AG20443 (cell line): ENCODE results near the gene ULBP2.
A peak's percentile ranks its signal among the peaks of the same experiment; 100 is the strongest.
"Not testable (repeated sequence)": the region's sequence is repeated elsewhere in the genome, so short reads cannot be mapped to it uniquely, and the experiment has no call there.

Experiments used
- DNase-seq: peaks from one replicate; pipeline ENCODE4 v3.0.0; 2012; ENCODE audit warnings: low spot score, mixed read lengths

ULBP2 gene, protein sequence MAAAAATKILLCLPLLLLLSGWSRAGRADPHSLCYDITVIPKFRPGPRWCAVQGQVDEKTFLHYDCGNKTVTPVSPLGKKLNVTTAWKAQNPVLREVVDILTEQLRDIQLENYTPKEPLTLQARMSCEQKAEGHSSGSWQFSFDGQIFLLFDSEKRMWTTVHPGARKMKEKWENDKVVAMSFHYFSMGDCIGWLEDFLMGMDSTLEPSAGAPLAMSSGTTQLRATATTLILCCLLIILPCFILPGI

DNA sequence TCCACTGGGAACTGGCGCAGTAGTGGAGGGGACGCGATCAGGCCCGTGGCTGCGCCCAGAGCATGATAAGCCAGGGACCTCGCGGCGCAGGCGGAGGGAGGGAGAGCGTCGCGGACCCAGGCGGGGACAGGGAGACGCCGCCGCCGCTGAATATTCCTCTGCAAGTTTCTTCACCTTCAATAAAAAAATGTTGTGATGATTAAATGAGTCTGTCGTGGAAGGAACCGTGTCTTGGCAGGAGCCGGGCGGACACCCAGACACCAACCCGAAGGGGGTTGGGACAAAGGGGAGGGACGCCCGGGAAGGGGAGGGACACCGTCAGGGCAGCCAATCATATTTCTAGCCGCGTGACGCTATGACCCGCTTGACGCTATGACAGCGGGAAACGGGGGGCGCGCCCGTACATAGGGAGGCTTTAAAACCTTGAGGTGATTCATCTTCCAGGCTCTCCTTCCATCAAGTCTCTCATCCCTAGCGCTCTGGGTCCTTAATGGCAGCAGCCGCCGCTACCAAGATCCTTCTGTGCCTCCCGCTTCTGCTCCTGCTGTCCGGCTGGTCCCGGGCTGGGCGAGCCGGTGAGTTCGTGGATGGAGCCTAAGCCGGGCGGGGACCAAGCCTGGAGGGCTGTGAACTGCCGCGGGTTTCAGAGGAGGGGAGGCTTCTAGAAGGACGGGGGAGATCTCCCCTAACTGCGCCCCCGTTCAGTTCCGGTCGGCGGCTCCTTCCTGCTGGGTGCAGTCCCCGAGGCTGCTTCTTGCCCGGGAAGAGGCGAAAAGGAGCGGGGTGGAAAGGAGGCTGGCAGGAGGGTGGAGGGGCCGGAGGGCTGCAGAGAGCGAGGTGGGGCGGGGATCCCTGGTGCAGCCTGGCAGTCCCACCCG, at the start of gene ULBP2:
TSS of gene ULBP2 (plus strand) at position 432 of the 878 bp plus-strand sequence. CDS start at position 491, 59 bp downstream.
- DNase-seq: peak; percentile 97

DNA sequence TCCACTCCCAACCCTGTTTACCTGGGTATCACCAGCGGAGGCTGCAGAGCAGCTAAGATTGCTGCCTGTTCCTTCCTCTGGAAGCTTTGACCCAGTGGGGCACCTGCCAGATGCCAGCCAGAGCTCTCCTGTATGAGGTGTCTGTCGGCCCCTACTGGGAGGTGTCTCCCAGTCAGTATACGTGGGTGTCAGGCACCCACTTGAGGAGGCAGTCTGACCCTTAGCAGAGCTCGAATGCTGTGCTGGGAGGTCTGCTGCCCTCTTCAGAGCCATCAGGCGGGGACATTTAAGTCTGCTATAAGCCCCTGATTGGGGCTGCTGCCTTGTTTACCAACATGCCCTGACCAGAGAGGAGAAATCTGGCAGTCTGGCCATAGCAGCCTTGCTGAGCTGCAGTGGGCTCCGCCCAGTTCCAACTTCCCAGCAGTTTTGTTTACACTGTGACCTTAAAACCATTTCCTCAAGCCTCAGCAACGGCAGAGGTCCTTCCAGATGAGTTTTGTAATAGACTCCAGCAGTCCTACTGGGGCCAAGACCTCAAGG, 46.7 kb upstream of the ULBP2 start:
- DNase-seq: peak; percentile 68

DNA sequence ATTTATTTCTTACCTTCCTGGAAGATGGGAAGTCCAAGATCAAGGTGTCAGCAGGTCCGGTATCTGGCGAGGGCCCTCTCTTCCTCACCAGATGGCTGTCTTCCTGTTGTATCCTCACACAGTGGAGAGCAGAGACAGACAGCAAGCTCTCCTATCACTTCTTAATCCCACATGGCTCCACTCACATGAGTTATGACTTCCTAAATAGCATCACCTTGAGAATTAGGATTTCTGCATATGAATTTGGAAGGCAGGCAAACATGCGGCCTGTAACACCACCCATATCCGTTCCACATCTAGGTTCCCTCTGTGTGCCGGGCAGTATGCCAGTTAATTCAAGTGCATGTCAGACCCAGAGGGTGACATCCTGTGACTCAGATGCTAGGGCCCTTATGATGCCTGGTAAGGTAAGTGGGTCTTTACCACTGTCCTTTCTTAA, 46.0 kb upstream of the ULBP2 start:
- no peak for DNase-seq

DNA sequence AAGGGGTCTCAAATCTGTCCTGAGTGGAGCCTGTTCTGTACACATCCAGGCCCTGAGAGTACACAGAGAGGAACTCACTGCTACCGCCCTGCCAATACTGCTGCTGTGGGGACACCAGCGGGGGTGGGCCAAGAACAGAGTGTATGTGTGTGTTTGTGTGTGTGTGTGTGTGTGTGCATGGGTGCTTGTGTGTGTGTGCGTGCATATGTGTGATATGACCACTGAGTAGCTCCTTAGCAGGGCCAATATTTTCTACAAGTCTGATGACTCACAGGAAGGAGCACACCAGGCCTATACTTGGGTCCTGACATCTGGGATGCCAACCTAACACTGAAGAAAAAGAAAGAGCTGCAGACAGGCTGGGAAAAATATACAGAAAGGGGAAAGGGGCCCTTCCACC, 45.3 kb upstream of the ULBP2 start:
- DNase-seq: no peak

DNA sequence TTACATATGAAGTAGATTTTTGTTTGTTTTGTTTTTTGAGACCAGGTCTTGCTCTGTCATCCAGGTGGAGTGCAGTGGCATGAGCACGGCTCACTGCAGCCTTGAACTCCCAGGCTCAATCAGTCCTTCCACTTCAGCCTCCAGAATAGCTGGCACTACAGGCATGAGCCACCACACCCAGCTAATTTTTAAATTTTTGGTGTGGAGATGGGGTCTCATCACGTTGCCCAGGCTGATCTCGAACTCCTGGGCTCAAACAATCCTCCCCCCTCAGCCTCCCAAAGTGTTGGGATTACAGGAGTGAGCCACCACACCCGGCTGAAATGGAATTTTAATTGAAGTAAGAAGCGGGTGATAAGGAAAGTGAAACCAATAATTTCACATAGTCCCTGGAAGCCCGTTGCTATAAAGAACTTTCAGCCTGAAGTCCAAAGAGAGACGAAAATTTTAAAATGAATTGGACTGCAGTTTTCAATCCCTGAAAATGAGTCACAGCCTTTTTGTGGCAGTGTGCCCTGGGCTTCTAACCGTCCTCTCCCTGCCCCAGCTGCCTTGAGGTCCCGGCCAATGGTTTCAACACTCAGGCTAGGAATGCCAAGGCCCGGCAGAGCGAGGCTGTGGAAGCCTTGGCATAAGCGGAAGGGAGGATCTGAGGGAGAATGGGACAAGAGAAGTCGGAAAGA, 44.7 kb upstream of the ULBP2 start:
- DNase-seq: peak; percentile 96

DNA sequence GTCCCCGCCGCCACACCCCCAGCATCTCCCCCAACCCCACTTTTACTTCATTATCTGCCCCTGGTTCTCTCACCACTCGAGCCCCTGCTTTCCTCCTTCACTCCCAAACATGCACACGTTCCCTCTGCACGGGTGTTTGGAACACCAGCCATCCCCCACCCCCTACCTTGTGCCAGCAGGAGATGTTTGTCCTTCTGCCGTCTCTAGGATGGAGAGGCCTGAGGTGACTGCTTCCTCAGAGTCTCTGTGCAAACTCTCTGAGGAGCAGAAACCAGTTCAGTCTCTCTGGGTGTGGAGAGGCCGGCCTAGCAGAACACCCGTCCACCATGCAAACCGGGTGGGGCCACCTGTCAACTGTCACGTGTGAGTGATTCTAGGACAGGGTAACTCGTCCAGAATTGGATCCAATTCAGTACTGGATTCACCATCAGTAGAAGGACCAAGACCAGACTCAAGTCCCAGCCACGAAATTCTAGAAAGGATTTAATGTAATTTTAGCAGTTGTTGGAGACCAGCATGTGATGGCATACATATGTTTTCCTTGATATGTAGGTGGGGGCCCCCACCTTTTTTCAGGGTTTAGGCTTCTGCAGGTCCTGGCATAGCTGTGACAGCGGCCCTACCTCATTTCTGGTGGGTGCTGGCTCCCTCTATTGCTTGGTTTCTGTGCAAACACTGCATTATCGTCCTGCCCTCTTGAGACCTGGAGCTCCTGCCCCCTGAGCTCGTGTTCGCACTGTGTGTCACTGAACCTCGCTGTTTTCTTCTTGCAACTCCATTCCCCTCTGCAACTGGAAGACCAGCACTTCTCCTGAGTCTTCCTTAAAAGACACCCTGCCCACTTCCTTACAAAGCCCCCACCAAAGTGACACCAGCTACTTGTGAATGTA, 43.7 kb upstream of the ULBP2 start, which contains the start of gene RAET1E:
TSS of gene RAET1E (minus strand) at position 259 of the 890 bp plus-strand sequence. CDS start 7,212 bp downstream, outside the sequence.
- no peak for DNase-seq

DNA sequence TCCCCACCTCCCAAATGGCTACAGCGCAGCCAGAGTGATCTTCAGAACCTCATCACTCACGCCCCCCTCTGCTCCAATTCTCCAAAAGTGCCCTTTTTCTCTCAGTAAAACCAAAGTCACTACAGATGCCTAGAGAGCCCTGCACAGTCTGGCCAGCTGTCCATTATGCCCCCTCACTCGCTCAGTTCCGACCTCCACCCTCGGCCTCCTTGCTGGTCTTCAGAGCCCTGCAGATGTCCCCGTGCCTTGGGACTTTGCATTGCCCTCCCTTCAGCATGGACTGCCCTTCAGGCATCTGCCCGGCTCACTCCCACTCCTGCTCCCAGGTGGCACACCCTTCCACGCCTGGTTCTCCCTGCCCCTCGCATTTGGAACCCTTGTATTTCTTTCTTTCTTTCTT, 42.8 kb upstream of the ULBP2 start:
- DNase-seq: no peak

DNA sequence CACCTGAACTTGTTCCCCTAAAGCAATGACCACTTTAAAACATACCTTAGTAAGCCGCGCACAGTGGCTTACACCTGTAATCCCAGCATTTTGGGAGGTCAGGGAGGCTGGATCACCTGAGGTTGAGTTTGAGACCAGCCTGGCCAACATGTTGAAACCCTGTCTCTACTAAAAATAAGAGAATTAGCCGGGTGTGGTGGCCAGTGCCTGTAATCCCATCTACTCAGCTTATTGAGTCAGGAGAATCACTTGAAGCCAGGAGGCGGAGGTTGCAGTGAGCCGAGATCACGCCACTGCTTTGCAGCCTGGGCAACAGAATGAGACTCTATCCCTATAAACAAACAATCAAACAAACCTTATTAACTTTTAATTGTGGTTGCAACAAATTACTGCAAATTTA, 42.3 kb upstream of the ULBP2 start:
- no peak for DNase-seq

DNA sequence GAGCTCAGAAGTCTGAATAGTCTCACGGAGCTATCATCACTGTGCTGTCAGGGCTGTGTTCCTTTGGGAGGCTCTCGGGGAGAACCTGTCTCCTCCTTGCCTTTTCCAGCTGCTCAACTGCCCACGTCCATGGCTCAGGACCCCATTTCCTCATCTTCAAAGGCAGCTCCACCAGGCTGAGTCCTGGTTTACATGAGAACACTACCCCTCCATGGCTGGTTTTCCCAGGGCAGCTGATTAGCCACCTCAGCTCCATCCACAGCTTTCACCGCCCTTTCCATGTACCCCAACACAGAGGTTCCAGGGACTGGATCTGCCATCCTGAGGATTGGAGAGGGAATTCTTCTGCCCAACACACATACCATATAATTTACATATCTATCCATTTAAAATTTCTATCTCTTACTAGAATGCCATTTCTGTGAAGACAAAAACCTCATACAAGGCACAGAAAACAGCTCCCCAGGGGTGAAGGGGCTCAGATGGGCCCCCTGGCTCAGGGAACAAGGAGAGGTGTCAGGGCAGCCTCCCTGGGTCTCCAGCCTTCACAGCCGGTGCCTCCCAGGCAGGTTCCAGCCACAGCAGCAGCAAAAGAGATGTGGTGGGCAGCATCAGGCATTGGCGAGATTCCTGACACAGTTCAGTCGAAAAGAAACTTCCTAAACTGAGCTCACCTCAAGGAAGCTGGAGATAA, 41.7 kb upstream of the ULBP2 start:
- no peak for DNase-seq

DNA sequence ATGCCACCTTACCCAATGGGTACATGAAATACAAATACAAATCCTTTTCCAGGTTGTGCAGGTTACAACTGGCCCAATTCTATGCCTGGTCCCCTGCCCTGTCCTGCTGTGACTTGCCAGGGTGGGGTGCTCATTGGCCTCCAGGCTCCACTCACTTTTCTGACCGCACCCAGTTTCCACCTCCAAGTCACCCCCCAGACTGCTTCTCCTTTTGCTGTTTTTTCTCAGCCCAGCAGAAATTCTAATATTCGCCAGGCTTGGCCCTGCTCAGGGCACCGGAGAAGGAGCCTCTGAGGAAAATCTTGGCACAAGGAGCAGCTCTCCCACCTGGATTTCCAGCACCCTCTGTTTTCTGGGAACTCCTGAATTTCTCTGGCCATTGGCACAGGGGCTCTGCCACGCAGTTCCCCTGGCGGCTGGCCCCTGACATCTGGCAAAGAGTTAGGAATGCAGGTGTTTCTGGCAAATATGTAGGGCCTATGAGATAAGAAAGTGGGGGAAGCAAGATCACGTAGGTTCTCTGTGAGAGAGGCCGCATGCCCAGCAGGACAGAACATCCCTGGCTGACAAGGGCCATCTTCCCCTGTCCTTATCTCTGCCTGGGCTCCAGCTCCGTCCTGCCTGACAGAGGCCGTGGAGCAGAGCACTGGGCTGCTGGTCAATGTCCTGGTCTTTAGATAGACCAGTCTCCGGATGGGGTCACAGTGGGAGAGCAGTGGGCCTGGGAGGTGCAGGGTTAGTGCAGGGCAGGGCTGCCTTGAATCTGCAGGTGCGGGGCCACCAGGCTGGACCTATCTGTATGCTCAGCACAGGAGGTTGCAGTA, 41.0 kb upstream of the ULBP2 start:
- DNase-seq: no peak

DNA sequence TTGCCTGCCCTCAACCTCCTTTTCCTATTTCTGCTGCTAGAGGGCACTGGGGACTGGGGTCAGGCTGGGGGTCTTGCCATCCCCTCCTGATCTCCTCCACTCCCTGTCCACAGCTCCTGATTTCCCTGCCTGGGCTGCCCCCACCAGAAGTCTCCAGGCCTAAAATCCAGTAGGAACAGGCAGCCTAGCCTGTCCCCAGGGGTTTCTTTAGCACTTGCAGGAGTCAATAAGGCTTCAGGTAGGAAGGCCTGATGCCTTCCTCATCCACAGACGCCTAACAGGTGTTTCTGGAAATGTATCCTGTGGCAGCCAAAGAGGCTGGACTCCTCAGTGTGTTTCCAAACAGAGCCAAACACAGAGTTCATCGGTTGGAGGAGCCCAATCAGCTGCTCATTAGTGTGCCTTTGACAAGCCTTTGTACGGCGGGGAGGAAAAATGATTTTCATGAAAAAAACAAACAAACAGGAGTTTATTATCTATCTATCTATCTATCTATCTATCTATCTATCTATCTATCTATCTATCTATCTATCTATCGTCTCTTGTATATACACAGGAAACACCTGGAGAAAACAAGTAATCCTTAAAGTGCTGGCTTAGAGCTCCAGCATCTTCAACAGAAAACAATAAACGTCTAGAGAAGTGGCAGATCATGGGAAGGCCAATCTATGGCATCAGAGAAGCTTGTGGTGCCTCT, 40.2 kb upstream of the ULBP2 start:
- DNase-seq: no peak

DNA sequence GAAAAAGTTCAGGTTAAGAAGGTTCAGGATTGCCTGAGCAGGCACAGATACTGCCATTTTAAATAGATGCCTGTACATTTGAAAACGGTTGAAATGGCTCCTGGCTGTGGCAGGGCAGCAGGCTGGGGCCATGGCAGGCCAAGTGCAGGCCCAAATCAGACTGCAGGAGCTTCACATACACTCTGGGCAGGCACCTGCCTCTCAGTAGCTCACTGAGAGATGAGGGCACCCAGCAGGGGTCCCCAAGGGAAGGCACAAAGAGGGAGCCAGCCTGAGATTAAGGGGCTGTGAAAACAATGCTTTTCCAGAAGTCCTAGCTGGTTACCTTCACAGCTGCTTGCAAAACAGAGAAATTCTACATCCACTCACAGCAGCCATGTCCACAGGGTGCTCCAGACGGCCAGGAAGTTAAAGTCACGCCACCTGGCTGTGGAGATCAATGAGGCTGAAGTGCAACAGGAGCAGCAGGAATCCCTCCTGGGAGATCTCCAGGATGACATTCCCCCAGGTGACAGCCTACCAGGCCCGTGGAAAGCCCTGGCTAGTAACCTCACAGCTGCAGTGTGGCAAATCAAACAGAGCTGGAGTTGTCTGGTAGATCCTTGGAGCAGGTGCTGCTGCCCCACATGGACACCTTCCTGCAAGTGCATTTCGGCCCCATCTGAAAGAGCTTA, 37.7 kb upstream of the ULBP2 start:
- no peak for DNase-seq

DNA sequence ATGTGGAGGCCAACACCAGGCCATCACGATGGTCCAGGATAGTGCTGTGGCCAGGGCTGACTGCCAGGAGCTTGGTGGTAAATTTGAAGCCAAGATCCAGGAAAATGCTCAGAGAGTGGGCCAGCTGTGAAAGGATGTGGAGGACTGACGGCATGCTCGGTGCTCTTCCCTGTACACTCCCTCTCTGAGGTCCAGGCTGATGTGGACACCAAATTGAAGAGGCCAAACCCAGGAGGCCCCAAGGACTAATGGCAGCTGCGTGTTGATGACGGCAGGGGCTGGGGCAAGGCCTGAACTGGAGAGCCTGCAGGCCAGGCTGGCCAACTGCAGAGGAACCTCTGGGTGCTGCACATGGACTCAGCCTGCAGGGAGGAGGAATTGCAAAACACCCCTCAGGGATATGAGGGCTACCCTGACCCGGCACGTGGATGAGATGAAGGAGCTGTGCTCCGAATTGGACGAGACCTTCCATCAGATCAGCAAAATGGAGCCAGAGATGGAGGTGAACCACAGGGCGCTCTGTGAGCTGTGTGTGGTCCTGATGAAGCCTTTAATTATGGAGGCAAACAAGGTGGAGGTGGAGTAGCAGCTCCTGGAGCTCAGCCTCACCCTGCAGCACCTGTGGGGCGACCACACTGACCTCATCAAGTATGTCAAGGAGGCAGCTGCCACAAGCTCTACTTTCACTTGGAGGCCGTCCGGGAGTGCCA, 37.0 kb upstream of the ULBP2 start:
- no peak for DNase-seq

DNA sequence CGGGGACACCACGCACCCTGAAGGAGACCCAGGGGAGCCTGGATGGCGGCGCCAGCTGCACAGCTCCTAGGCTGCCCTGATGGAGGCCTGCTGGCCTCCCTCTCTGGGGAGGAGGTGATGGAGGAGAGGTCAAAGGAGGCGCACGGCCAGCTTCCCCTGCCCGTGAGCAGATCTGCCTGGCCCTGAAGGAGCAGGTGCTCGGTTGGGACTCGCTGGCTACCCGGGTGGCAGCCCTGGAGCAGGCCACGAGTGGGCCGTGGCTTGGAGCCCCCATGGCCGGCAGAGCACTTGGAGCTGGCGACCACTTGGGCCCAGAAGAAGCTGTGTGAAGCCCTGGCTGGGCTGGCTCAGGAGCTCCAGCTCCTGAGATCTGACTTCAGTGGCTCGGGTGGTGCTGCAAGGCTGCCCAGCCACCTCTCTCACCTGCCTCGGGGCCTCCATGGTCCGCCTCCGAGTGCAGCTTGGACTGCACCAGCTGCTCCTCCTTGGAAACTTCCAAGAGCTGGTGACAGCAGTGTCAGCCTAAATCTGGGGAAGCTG, 36.4 kb upstream of the ULBP2 start:
- DNase-seq: no peak

DNA sequence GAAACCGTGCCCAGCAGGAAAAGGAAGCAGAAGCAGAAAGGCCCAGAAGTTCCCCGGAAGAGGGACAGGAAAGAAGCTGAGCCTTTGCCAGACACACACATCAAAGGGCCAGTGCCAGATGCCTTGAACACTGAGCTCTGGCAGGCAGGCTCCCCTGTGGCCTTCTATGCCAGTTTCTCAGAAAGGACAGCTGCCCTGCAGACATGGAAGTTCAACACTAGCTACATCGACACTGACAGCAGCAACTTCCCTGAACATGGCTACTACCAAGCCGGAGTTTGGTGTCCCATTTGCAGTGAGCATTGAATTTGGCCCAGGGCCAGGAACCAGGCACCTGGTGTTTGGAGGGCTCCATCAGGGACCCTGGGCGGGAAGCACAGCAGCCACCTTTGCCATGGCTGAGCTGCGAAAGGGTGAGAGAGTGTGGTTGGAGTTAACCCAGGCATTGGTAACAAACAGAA, 35.9 kb upstream of the ULBP2 start:
- no peak for DNase-seq

DNA sequence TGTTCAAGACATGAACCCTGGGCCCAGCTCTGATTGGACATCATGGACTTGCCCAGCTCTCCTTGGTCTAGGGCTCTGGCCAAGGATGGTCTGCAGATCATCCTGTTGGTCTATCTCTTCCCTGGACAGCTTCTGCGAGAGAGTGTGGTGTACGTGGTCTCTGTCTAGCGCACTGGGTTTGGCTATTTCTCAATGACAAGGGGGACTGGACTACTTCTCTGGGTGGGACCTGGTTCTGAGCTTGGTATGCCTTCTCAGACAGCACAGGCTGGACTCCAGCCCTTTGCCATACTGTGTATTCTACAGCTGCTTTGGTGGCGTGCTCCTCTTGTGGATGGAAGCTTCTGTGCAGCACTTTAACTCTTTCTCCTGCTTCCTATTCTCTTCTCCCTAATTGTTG, 35.4 kb upstream of the ULBP2 start:
- no peak for DNase-seq

DNA sequence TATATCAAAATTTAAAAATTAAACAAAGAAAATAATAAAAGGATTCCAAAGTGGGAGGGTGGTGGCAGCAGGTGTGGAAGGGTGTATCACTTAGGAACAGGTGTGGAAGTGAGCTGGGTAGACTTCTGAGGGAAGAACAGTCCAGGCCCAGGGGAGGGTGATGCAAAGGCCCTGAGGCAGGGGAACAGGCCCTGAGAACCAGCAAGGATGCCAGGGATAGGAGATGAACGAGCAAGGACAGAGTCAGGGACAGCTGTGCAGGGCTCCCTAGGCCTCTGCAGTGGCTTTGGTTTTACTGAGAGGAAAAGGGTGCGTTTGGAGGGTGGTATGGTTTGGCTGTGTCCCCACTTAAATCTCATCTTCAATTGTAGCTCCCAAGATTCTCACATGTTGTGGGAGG, 34.5 kb upstream of the ULBP2 start:
- no peak for DNase-seq

DNA sequence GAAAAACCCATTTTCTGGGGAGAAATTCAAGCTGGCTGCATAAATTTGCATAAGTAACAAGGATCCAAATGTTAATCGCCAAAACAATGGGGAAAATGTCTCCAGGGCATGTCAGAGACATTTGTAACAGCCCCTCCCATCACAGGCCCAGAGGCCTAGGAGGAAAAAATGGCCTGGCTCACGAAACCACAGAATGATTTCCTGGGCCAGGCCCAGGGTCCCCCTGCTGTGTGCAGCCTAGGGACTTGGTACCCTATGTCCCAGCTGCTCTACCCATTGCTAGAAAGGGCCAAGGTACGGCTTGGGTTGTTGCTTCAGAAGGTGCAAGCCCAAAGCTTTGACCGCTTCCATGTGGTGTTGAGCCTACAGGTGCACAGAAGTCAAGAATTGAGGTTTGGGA, 33.3 kb upstream of the ULBP2 start:
- not testable (repeated sequence) for DNase-seq
